Activated T-helper 17 cell treated with anti-CD3 and anti-CD28 coated beads, Interleukin-2, amount 50 U/mL, for 72 hours (primary cell): ENCODE data around the gene NYNRIN. TPM values are rescaled to one million over a fixed set of nuclear protein-coding genes. Genes with fewer than 3 reads are reported as not detected.
A peak's percentile ranks its signal among the peaks of the same experiment; 100 is the strongest.

Experiments used
- ATAC-seq: fragments of 150-1000 bp; cut with Tn5 transposase; replicated peaks from 2 replicates; pipeline ENCODE4 v1.10.0; 2021; ENCODE audit warnings: mild to moderate bottlenecking, moderate library complexity
- H3K27ac Mint-ChIP-seq: one replicate; pipeline ENCODE4 v1.8.0; 2022; ENCODE audit warnings: mixed read lengths
- H3K27me3 Mint-ChIP-seq: one replicate; pipeline ENCODE4 v1.8.0; 2022; ENCODE audit warnings: mixed read lengths
- H3K36me3 Mint-ChIP-seq: one replicate; pipeline ENCODE4 v1.8.0; 2022; ENCODE audit warnings: low read depth, mild to moderate bottlenecking, mixed read lengths
- H3K4me1 Mint-ChIP-seq: one replicate; pipeline ENCODE4 v1.8.0; 2022; ENCODE audit warnings: mixed read lengths
- H3K4me3 Mint-ChIP-seq: one replicate; pipeline ENCODE4 v1.8.0; 2022; ENCODE audit warnings: mild to moderate bottlenecking, mixed read lengths
- H3K9me3 Mint-ChIP-seq: one replicate; pipeline ENCODE4 v1.8.0; 2022; ENCODE audit warnings: mixed read lengths
- total RNA-seq, 2 donors: library from RNA; stranded (reverse); gene quantifications; one replicate each; pipeline ENCODE4 v1.2.3, GENCODE V29; 2022

The NYNRIN gene
- total RNA-seq, 2 donors from 2014 or later, result 0.04 TPM; not detected in 1

GRCh38 chr14:24435998-24436354 is 37.2 kb downstream of the NYNRIN start:
- no peaks in the 10 kb centered on the region for H3K9me3 Mint-ChIP-seq
- H3K4me3 Mint-ChIP-seq, result no peak overlapping the region
- H3K27ac Mint-ChIP-seq, result no peak overlapping the region
- H3K36me3 Mint-ChIP-seq, result peaks cover 99% of the 10 kb centered on the region
- no peak for ATAC-seq
- H3K27me3 Mint-ChIP-seq, result no peaks in the 10 kb centered on the region
- H3K4me1 Mint-ChIP-seq, result peaks cover 45% of the 10 kb centered on the region

GRCh38 chr14:24436355-24437019 is 37.7 kb downstream of the NYNRIN start:
- Mint-ChIP-seq H3K36me3 (peaks cover 99% of the 10 kb centered on the region), H3K9me3 (no peaks in the 10 kb centered on the region), H3K27ac (no peak overlapping the region), H3K4me1 (peaks cover 45% of the 10 kb centered on the region), H3K4me3 (no peak overlapping the region), H3K27me3 (no peaks in the 10 kb centered on the region)
- ATAC-seq, result peak; percentile 44

DNA sequence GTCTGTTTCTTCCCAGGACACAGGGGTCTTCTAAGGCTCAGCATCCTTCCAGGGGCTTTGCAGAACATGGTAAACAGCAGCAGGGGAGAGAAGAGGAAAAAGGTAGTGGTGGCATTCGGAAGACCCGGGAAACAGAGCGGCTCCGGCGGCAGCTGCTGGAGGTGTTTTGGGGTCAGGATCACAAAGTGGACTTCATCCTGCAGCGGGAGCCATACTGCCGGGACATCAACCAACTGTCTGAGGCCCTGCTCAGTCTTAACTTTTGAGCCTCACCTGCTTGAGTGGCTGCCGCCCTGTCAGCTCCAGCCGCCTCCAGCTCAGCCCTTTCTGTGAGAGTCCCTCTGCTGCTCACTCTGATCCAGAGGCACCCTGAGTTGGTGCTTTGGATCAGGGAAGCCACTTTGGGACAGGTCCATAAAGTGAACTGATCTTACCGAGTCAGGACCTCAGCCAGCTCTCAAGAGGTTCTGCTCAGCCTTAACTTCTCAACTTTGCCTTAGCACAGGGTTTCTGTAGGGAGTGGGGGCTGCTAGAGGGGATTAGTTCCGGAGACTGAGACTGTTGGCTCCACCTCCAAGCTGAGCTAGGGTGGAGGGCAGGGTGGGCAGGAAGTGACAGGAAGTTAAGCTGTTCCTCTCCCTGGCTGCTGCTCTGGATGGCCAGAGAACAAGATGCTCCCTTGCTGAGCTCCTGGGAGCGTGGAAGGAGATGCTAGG is 38.4 kb downstream of the NYNRIN start:
- Mint-ChIP-seq H3K27me3 (no peaks in the 10 kb centered on the region), H3K9me3 (no peaks in the 10 kb centered on the region), H3K4me3 (no peak overlapping the region), H3K4me1 (peaks cover 44% of the 10 kb centered on the region), H3K27ac (peak overlapping the region; percentile 68), H3K36me3 (peaks cover 99% of the 10 kb centered on the region)
- ATAC-seq, result no peak

DNA sequence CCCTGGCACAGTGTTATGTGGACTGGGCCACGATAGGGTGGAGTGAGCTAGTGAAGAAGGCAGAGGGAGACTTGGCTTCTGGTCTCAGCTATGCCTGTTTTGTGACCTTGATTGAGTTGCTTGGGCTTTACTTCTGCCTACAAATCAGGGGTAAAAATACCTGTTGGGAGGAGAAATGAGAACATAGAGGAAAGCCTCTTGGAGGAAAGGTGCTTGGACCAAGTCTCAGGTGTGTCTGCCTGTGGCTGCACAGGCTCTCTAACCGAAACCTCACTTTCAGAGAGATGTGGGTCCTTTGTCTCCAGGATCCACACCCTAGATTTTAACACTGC is 38.9 kb downstream of the NYNRIN start:
- H3K4me3 Mint-ChIP-seq, result peak overlapping the region; percentile 27
- peaks cover 100% of the 10 kb centered on the region for H3K36me3 Mint-ChIP-seq
- ATAC-seq, result no peak
- no peaks in the 10 kb centered on the region for H3K9me3 Mint-ChIP-seq
- peaks cover 44% of the 10 kb centered on the region for H3K4me1 Mint-ChIP-seq
- H3K27ac Mint-ChIP-seq, result peak overlapping the region; percentile 68
- H3K27me3 Mint-ChIP-seq, result no peaks in the 10 kb centered on the region

GRCh38 chr14:24438223-24439097 is 39.7 kb downstream of the NYNRIN start:
- Mint-ChIP-seq H3K4me3 (peak overlapping the region; percentile 27), H3K27me3 (no peaks in the 10 kb centered on the region), H3K4me1 (peaks cover 49% of the 10 kb centered on the region), H3K9me3 (peaks cover 2% of the 10 kb centered on the region), H3K36me3 (peaks cover 100% of the 10 kb centered on the region), H3K27ac (peak overlapping the region; percentile 74)
- no peak for ATAC-seq

GRCh38 chr14:24439257-24439656 is 40.5 kb downstream of the NYNRIN start:
- H3K36me3 Mint-ChIP-seq, result peaks cover 93% of the 10 kb centered on the region
- no peaks in the 10 kb centered on the region for H3K27me3 Mint-ChIP-seq
- H3K4me3 Mint-ChIP-seq, result peak overlapping the region; percentile 27
- ATAC-seq, result no peak
- peaks cover 3% of the 10 kb centered on the region for H3K9me3 Mint-ChIP-seq
- peaks cover 51% of the 10 kb centered on the region for H3K4me1 Mint-ChIP-seq
- H3K27ac Mint-ChIP-seq, result peak overlapping the region; percentile 74

GRCh38 chr14:24439830-24440605 is 41.2 kb downstream of the NYNRIN start:
- peak overlapping the region; percentile 27 for H3K4me3 Mint-ChIP-seq
- H3K27ac Mint-ChIP-seq, result peak overlapping the region; percentile 74
- H3K27me3 Mint-ChIP-seq, result no peaks in the 10 kb centered on the region
- no peak for ATAC-seq
- H3K4me1 Mint-ChIP-seq, result peaks cover 51% of the 10 kb centered on the region
- peaks cover 3% of the 10 kb centered on the region for H3K9me3 Mint-ChIP-seq
- peaks cover 85% of the 10 kb centered on the region for H3K36me3 Mint-ChIP-seq

- peak overlapping the region; percentile 96 for H3K27ac Mint-ChIP-seq
- H3K9me3 Mint-ChIP-seq, result peaks cover 3% of the 10 kb centered on the region
- H3K4me3 Mint-ChIP-seq, result peak overlapping the region; percentile 92
- H3K4me1 Mint-ChIP-seq, result peaks cover 43% of the 10 kb centered on the region
- no peak for ATAC-seq
- peaks cover 77% of the 10 kb centered on the region for H3K36me3 Mint-ChIP-seq
- H3K27me3 Mint-ChIP-seq, result no peaks in the 10 kb centered on the region
Observed at GRCh38 chr14:24440606-24441399, 42.0 kb downstream of the NYNRIN start.

DNA sequence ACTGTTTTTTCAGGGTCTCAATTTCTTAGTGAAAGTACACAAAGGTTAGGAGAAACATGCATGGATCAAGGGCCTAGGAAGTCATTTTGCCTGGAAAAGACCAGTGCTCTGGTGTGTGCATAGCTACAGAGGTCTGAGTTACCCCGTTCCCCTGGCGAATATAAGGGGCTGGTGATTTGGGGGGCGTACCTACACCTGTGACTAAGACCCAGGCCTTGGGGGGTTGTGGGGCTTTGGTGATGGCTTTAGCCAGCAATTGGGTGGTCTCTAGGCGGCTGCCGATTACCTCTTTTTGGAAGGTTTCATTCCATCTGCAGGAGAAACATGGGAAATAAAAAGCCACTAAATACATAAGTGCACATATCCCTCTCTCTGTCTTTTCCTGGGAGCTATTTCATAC is 42.7 kb downstream of the NYNRIN start:
- Mint-ChIP-seq H3K4me1 (peaks cover 41% of the 10 kb centered on the region), H3K9me3 (peaks cover 3% of the 10 kb centered on the region), H3K36me3 (peaks cover 70% of the 10 kb centered on the region)

DNA sequence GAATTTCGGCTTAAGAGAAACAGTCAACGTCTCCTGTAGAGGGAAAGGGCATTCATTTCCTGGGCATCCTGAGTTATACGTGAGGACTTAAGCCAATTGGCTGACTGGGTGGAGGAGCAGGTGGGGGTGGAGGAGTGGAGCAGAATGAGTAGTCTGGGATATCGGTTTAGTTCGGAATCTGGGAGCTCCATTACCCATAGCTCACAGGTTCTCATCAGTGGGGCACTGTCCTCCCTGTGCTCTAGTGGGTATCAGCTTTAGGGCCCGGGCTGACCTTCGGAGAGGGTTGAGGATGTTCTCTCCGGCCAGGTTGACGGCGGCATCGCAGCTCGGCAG is 43.1 kb downstream of the NYNRIN start:
- peaks cover 37% of the 10 kb centered on the region for H3K4me1 Mint-ChIP-seq
- H3K27ac Mint-ChIP-seq, result peak overlapping the region; percentile 96
- peaks cover 66% of the 10 kb centered on the region for H3K36me3 Mint-ChIP-seq
- peak overlapping the region; percentile 92 for H3K4me3 Mint-ChIP-seq
- peaks cover 3% of the 10 kb centered on the region for H3K9me3 Mint-ChIP-seq
- peak; percentile 15 for ATAC-seq
- no peaks in the 10 kb centered on the region for H3K27me3 Mint-ChIP-seq

More for the DNA sequence above, 42.7 kb downstream of the NYNRIN start:
- no peaks in the 10 kb centered on the region for H3K27me3 Mint-ChIP-seq
- peak overlapping the region; percentile 96 for H3K27ac Mint-ChIP-seq
- H3K4me3 Mint-ChIP-seq, result peak overlapping the region; percentile 92
- no peak for ATAC-seq

DNA sequence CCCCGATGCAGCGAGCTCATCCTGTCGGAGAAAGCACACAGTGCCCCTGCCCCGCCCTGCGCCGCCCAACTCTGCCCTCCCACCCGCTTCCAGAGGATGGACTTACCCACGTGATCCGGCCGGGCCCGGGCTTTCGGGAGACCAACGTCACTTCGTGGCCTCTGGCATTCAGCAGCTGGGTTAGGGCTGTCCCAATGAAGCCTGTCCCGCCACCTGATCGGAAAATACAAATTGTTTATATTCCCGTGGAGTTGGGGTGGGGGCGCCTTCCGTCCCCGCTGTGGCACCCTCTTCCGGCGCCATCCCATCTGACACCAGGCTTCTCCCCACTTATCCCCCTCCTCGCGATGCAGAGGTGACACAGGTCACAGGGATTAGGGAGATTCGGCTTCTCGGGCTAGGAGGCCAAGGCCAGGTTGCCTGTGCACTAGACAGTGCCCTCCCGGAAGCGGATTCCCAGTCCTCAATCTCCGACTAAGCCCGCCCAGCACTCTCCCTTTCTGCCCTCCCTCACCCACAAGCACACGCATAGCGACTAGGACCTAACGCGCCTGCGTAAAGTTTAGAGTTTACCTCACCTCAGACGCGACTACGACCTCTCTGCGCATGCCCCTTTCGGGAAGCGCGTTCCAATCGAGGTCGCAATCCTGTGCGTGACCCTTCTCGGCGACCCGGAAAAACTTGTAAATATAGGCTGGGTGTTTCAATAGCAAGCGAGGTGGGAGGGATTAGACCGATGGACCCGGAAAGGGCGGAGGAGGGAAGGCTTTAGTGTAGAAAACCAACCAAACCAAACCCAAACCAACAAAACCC is 43.6 kb downstream of the NYNRIN start, which contains the start of gene SDR39U1:
TSS of gene SDR39U1 (minus strand) at position 537 of the 813 bp plus-strand sequence. CDS start at position 530, 7 bp downstream.
- peak within 1 kb of the TSS; percentile 96 for H3K27ac Mint-ChIP-seq
- H3K4me1 Mint-ChIP-seq, result peaks cover 36% of the 10 kb centered on the region
- H3K4me3 Mint-ChIP-seq, result peak within 1 kb of the TSS; percentile 92
- H3K36me3 Mint-ChIP-seq, result peaks cover 61% of the 10 kb centered on the region
- no peaks in the 10 kb centered on the region for H3K27me3 Mint-ChIP-seq
- ATAC-seq, result peak; percentile 90
- H3K9me3 Mint-ChIP-seq, result peaks cover 3% of the 10 kb centered on the region

- H3K9me3 Mint-ChIP-seq, result peaks cover 3% of the 10 kb centered on the region
- H3K27me3 Mint-ChIP-seq, result no peaks in the 10 kb centered on the region
- peaks cover 54% of the 10 kb centered on the region for H3K36me3 Mint-ChIP-seq
- peaks cover 32% of the 10 kb centered on the region for H3K4me1 Mint-ChIP-seq
- peak overlapping the region; percentile 92 for H3K4me3 Mint-ChIP-seq
- H3K27ac Mint-ChIP-seq, result peak overlapping the region; percentile 96
- ATAC-seq, result no peak
Observed at GRCh38 chr14:24443053-24443665, 44.4 kb downstream of the NYNRIN start.
